Loucy (cell line): ENCODE measurements around the gene HNRNPU.

ENCODE experiments used
- EZH2phosphoT487 ChIP-seq: fragments of 200-600 bp; IDR thresholded peaks from 2 replicates; pipeline ENCODE4 v1.6.1; 2018; ENCODE audit warnings: antibody characterized with exemption, mild to moderate bottlenecking, moderate library complexity, borderline replicate concordance
- TF ChIP-seq, protein P1 (sequence below): fragments of 200-600 bp; sonication (generic); conservative IDR thresholded peaks from 2 replicates; pipeline ENCODE4 v1.5.1; 2014; ENCODE audit warnings: mild to moderate bottlenecking, antibody characterized with exemption, low read length

DNA sequence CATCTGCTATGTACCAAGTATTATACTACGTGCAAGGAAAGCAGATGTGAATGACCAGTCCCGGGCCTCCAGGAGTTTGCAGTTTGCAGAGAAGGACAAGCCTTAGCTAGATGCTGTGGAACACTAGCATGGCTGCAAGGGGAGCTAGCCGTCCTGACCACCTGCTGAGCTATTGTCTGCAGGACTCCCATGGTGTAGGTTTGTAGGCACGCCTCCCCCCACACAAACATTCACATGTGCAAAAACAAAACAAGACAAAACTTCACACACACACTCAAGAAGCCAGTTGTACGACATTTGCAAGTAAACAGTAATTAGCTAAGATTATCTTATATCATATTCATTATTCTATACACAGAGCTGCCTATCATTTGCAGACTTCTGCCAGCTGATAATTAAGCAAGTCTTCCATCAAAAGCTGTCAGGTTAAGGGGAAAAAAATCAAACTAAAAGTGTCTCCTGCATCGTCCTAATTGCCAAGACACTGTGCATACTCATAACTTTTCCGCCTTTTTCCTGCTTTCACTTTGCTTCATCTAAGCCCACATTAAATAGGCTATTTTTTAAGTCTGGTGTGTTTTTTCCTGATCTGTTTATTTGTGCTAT, 10.7 kb upstream of the HNRNPU start:
- TF ChIP-seq, protein P1, sequence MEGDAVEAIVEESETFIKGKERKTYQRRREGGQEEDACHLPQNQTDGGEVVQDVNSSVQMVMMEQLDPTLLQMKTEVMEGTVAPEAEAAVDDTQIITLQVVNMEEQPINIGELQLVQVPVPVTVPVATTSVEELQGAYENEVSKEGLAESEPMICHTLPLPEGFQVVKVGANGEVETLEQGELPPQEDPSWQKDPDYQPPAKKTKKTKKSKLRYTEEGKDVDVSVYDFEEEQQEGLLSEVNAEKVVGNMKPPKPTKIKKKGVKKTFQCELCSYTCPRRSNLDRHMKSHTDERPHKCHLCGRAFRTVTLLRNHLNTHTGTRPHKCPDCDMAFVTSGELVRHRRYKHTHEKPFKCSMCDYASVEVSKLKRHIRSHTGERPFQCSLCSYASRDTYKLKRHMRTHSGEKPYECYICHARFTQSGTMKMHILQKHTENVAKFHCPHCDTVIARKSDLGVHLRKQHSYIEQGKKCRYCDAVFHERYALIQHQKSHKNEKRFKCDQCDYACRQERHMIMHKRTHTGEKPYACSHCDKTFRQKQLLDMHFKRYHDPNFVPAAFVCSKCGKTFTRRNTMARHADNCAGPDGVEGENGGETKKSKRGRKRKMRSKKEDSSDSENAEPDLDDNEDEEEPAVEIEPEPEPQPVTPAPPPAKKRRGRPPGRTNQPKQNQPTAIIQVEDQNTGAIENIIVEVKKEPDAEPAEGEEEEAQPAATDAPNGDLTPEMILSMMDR = no peak
- no peak for TF ChIP-seq EZH2phosphoT487
